Posterior cingulate gyrus (tissue), 11 donors: ENCODE measurements around the gene FAM210B.
A peak's percentile ranks its signal among the peaks of the same experiment; 100 is the strongest.
"Not testable (repeated sequence)": the region's sequence is repeated elsewhere in the genome, so short reads cannot be mapped to it uniquely, and the experiment has no call there.

Source experiments
- DNase-seq, 10 donors: peaks; one replicate each; pipeline versions ENCODE4 v3.0.0 to v3.0.0-alpha.2; 2020 to 2021; ENCODE audit warnings: mixed read lengths in 3 of 10
- intact Hi-C: fragments of 100-400 bp; cut with DNase I; formaldehyde crosslinking; loops from one replicate; pipeline ENCODE4 v1.15.1; 2023

Gene FAM210B

GRCh38 chr20:56358600-56359211, at the start of gene FAM210B:
Gene FAM210B (plus strand): TSS chr20:56358974. CDS start chr20:56359006, 32 bp downstream.
- peak; percentile 71 to 99 (median 89) for DNase-seq
- intact Hi-C loops: loop anchor here (5.0 kb wide), 1 partner anchor 34 kb away; the partner anchor contains the start of genes AURKA and CSTF1

- intact Hi-C loops: no loop called here
- no peak for DNase-seq
These were observed 42.7 kb upstream of the FAM210B start for GRCh38 chr20:56316051-56316450.

- intact Hi-C loops: no loop called here
- no peak for DNase-seq
These were observed 42.3 kb upstream of the FAM210B start for GRCh38 chr20:56316483-56316882.

- intact Hi-C loops: no loop called here
These were observed 36.1 kb upstream of the FAM210B start for GRCh38 chr20:56322681-56323080.

GRCh38 chr20:56323206-56323605, 35.6 kb upstream of the FAM210B start:
- intact Hi-C loops: no loop called here
- DNase-seq: no peak

More at GRCh38 chr20:56322681-56323080, 36.1 kb upstream of the FAM210B start:
- DNase-seq: no peak

GRCh38 chr20:56323656-56324055, 35.1 kb upstream of the FAM210B start:
- DNase-seq: no peak
- intact Hi-C loops: no loop called here

- intact Hi-C loops: no loop called here
- DNase-seq: no peak
These were observed 34.0 kb upstream of the FAM210B start for GRCh38 chr20:56324806-56325205.

GRCh38 chr20:56328861-56329260, 29.9 kb upstream of the FAM210B start:
- no peak for DNase-seq
- intact Hi-C loops: no loop called here

GRCh38 chr20:56336709-56337108, 22.1 kb upstream of the FAM210B start:
- DNase-seq, intact Hi-C loops: not testable (repeated sequence)

- DNase-seq: no peak
- intact Hi-C loops: loop anchor here (1.0 kb wide), 1 partner anchor 94 kb away; the partner anchor contains the start of gene MC3R
These were observed 16.0 kb upstream of the FAM210B start for GRCh38 chr20:56342783-56343182.

- intact Hi-C loops: loop anchor here (1.0 kb wide), 1 partner anchor 96 kb away; the partner anchor contains the start of gene MC3R
- peak in 9 of 10 donors; percentile 55 to 93 (median 61) for DNase-seq
These were observed 14.9 kb upstream of the FAM210B start for GRCh38 chr20:56343861-56344381.

GRCh38 chr20:56345911-56346310, 12.9 kb upstream of the FAM210B start:
- no peak for DNase-seq
- intact Hi-C loops: no loop called here

GRCh38 chr20:56347628-56348304, 11.0 kb upstream of the FAM210B start:
- no peak for DNase-seq
- intact Hi-C loops: no loop called here

GRCh38 chr20:56348305-56348693, 10.5 kb upstream of the FAM210B start:
- no peak for DNase-seq
- intact Hi-C loops: no loop called here

GRCh38 chr20:56348746-56349145, 10.0 kb upstream of the FAM210B start:
- intact Hi-C loops: no loop called here
- no peak for DNase-seq

- DNase-seq: no peak
- intact Hi-C loops: no loop called here
These were observed 7.9 kb upstream of the FAM210B start for GRCh38 chr20:56350842-56351241.

GRCh38 chr20:56352345-56353055, 6.3 kb upstream of the FAM210B start:
- DNase-seq: no peak
- intact Hi-C loops: no loop called here

GRCh38 chr20:56353356-56353755, 5.4 kb upstream of the FAM210B start:
- intact Hi-C loops: no loop called here
- DNase-seq: no peak

- DNase-seq: no peak
- intact Hi-C loops: loop anchor here (5.0 kb wide), 1 partner anchor 34 kb away; the partner anchor contains the start of genes AURKA and CSTF1
These were observed 704 bp upstream of the FAM210B start for GRCh38 chr20:56358070-56358469.

GRCh38 chr20:56359212-56360132, 698 bp downstream of the FAM210B start:
- peak in 9 of 10 donors; percentile 20 to 89 (median 48) for DNase-seq
- intact Hi-C loops: loop anchor here (5.0 kb wide), 1 partner anchor 33 kb away; the partner anchor contains the start of genes AURKA and CSTF1
